GM18499 (cell line): ENCODE data around the gene PTPRN2.
"Not testable (repeated sequence)": the region's sequence is repeated elsewhere in the genome, so short reads cannot be mapped to it uniquely, and the experiment has no call there.

Experiments
- ATAC-seq: cut with Tn5 transposase; IDR thresholded peaks from one replicate; pipeline ENCODE4 v1.9.1; 2021; ENCODE audit warnings: moderate number of reproducible peaks; ENCODE audit not compliant: insufficient read depth, unreplicated experiment

PTPRN2 gene

GRCh38 chr7:158411232-158411950 lies 176.2 kb downstream of the PTPRN2 start:
- no peak for ATAC-seq

GRCh38 chr7:158410720-158411119 lies 176.9 kb downstream of the PTPRN2 start:
- no peak for ATAC-seq

GRCh38 chr7:158409816-158410330 lies 177.8 kb downstream of the PTPRN2 start:
- ATAC-seq: no peak

GRCh38 chr7:158409120-158409519 lies 178.5 kb downstream of the PTPRN2 start:
- no peak for ATAC-seq

GRCh38 chr7:158408318-158408920 lies 179.2 kb downstream of the PTPRN2 start:
- ATAC-seq: no peak

- ATAC-seq: no peak
Observed at GRCh38 chr7:158407581-158408317, 179.9 kb downstream of the PTPRN2 start.

- ATAC-seq: no peak
Observed at GRCh38 chr7:158406801-158407200, 180.8 kb downstream of the PTPRN2 start.

- ATAC-seq: no peak
Observed at GRCh38 chr7:158406364-158406763, 181.3 kb downstream of the PTPRN2 start.

- ATAC-seq: not testable (repeated sequence)
Observed at GRCh38 chr7:158405771-158406170, 181.9 kb downstream of the PTPRN2 start.

- no peak for ATAC-seq
Observed at GRCh38 chr7:158405324-158405723, 182.3 kb downstream of the PTPRN2 start.

GRCh38 chr7:158404031-158404761 lies 183.4 kb downstream of the PTPRN2 start:
- ATAC-seq: no peak

- no peak for ATAC-seq
Observed at GRCh38 chr7:158403013-158403821, 184.4 kb downstream of the PTPRN2 start.

GRCh38 chr7:158402471-158402870 lies 185.2 kb downstream of the PTPRN2 start:
- ATAC-seq: no peak

GRCh38 chr7:158401826-158402225 lies 185.8 kb downstream of the PTPRN2 start:
- ATAC-seq: no peak

- no peak for ATAC-seq
Observed at GRCh38 chr7:158401295-158401694, 186.3 kb downstream of the PTPRN2 start.

GRCh38 chr7:158400601-158401225 lies 186.9 kb downstream of the PTPRN2 start:
- ATAC-seq: no peak

GRCh38 chr7:158399762-158400161 lies 187.9 kb downstream of the PTPRN2 start:
- ATAC-seq: no peak

- ATAC-seq: no peak
Observed at GRCh38 chr7:158398750-158399149, 188.9 kb downstream of the PTPRN2 start.

- no peak for ATAC-seq
Observed at GRCh38 chr7:158397885-158398284, 189.7 kb downstream of the PTPRN2 start.
